ENCODE results near the gene MCUB. TPM values are rescaled to one million over a fixed set of nuclear protein-coding genes. Genes with fewer than 3 reads are reported as not detected.

Gene MCUB
- total RNA-seq, 1 experiment from 2014 or later = 3.7 TPM

DNA sequence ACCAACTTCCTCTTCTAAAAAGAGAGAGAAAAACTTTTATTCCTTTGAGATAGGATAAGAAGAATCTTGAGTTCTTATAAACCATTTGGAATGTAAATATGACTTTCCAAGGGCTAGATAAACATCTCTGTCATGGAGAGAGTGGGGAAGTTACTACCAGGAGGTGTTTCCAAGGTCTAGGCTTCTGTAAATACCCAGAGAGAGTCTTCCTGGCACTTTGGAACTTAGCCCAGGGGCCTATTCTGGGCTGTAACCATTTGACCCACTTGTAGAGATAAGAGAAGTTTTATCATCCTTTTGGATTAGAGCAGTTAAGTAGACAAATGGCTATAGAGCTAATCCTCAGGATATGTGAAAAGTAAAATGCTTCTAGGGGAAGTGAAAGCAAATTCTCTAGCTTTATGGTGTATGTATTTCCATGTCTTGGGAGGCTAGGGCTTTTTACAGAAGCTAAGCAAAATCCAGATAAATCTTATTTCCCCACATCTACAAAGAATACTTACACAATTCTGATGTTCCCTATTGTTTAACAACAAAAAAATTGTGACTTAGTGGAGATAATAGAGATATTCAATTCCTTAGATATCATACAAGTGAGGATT lies 51.1 kb downstream of the MCUB start:
- in situ Hi-C loops (cut with HindIII; ENCODE audit: low pct_unique_long_range_greater_than_20kb, low sequenced_read_pairs) = no loop called here
- DNase-seq (ENCODE audit: low read depth, low spot score) = no peak

DNA sequence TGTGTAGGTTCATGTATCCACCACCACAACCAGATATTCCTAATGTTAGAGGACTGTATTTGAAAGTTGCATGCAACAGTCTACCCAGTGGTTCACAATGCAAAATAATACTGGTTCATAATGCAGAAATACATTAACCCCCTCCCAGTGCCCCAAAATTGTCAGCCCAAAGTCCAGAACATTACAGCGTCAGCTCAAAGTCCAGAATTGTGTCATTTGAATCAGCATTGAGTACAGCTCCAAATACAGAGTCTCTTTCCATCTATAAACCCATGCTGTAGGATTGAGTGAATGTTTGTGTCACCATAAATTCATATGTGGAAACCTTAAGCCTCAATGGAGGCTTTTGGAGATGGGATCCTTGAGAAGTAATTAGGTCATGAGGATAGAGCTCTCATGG lies 54.0 kb downstream of the MCUB start:
- in situ Hi-C loops (cut with HindIII; ENCODE audit: low pct_unique_long_range_greater_than_20kb, low sequenced_read_pairs) = no loop called here
- no peak for DNase-seq (ENCODE audit: low read depth, low spot score)

DNA sequence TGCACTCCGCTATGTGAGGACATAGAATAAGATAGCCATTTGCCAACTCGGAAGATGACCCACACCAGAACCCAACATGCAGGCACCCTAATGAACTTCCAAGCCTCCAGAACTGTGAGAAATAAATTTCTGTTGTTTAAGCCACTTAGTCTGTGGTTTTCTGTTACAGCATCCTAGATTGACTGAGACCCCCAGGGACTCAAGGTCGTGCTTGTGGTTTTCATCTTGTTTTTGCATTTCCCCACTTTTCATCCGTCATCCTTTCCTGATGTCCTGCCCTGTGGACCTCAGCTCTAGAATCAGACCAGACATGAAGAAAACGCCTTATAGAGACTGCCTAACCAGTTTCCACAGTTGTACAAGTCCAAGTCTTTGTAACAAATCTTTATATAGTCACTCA lies 54.4 kb downstream of the MCUB start:
- no peak for DNase-seq (ENCODE audit: low read depth, low spot score)
- in situ Hi-C loops (cut with HindIII; ENCODE audit: low pct_unique_long_range_greater_than_20kb, low sequenced_read_pairs) = no loop called here

DNA sequence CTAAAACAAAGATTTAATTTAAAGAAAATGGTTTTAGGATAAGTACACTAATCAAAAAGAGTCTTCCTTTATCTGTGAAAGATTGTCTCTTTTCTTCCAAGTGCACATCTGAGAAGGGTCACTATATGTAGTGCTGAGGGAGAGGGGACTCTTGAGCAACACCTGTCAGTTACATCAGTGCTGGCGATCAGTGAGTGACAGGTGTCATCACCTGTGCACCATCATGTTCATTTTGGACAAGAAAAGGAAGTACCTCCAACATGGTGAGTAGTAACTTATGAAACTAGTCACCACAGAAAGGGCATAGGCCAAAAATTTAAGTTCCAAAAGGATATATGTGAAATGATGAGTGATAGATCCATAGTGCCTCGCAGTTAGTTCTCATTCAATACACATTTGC lies 55.7 kb downstream of the MCUB start:
- DNase-seq (ENCODE audit: low read depth, low spot score) = no peak
- in situ Hi-C loops (cut with HindIII; ENCODE audit: low pct_unique_long_range_greater_than_20kb, low sequenced_read_pairs) = no loop called here

DNA sequence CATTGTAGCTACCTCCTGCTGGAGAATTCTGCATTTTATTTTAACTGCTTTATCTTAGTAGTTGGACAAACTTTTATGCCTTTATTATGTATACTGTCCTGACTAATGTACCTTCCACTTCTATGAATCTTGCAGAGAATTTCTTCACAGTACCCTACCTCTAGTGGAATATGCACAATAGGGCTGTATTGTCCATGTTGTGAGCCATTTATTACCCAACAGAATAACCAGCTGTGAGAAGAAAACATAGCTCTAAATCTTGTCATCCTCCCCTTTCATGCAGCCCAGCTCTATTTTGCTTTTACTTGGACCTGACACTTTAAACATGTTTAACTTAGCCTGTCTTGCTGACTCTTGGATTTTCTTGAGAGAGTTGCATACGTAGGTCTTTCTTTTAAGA lies 56.2 kb downstream of the MCUB start:
- no peak for DNase-seq (ENCODE audit: low read depth, low spot score)
- in situ Hi-C loops (cut with HindIII; ENCODE audit: low pct_unique_long_range_greater_than_20kb, low sequenced_read_pairs) = no loop called here

DNA sequence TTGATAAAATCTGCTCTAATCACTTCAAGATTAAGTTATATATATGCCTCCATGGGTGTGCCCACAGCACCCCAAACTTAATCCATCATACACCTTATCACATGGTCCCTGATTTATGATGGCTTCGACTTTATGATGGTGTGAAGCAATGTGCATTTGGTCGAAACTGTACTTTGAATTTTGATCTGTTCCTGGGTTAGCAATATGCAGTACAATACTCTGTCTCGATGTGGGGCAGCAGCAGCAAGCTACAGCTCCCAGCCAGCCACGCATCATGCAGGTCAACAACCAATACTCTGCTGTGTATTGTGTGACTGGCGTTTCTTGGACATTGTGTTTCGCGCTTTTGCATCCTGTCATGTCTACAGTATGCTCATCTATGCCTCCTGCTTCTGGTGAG lies 62.6 kb downstream of the MCUB start:
- no peak for DNase-seq (ENCODE audit: low read depth, low spot score)
- in situ Hi-C loops (cut with HindIII; ENCODE audit: low pct_unique_long_range_greater_than_20kb, low sequenced_read_pairs) = no loop called here

DNA sequence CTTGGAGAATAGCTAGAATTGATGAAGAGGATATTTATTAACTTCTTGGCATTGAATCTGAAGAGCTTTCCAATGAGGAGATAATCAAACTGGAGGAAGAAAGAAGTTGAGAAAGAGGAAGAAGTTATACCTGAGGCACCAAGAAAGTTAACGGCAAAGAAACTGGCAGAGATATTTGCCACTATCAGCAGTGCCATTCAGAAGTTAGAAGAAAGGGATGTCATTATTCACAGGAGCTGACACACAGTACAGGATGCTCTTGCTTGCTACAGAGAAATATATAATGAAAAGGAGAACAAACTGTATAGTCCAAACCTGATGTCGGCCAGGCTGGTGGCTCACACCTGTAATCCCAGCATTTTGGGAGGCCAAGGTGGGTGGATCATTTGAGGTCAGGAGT lies 64.5 kb downstream of the MCUB start:
- in situ Hi-C loops (cut with HindIII; ENCODE audit: low pct_unique_long_range_greater_than_20kb, low sequenced_read_pairs) = no loop called here
- DNase-seq (ENCODE audit: low read depth, low spot score) = no peak

DNA sequence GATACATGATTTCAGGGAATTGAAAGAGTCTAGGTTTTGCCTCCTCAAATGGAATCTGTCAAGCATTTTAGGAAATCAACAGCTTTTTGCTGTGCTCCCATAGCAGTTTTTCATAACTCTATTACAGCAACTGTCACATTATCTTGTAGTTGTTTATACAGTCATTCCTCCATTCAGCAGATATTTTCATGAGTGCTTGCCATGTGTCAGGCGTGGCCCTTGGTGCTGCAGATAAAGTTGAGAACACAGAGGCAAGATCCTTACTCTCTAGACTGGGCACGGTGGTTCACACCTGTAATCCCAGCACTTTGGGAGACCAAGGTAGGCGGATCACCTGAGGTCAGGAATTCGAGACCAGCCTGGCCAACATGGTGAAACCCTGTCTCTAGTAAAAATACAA lies 67.3 kb downstream of the MCUB start:
- in situ Hi-C loops (cut with HindIII; ENCODE audit: low pct_unique_long_range_greater_than_20kb, low sequenced_read_pairs) = no loop called here
- no peak for DNase-seq (ENCODE audit: low read depth, low spot score)

DNA sequence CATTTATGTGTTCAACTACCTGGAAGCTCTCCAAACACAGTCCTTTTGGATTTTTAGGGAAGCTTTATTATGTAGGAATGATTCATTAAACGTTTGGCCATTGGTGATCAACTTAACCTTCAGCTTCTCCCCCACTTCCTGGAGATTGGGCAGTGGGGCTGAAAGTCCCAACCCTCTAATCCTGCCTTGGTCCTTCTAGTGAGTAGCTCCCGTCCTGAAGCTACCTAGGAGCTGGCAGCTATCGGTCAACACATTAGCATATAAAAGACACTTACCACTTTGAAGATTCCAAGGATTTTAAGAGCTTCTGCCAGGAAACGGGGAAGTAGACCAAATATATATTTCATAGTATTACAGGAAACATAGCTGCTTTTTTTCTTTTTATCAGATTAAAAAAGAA lies 69.7 kb downstream of the MCUB start:
- DNase-seq (ENCODE audit: low read depth, low spot score) = no peak
- in situ Hi-C loops (cut with HindIII; ENCODE audit: low pct_unique_long_range_greater_than_20kb, low sequenced_read_pairs) = no loop called here

DNA sequence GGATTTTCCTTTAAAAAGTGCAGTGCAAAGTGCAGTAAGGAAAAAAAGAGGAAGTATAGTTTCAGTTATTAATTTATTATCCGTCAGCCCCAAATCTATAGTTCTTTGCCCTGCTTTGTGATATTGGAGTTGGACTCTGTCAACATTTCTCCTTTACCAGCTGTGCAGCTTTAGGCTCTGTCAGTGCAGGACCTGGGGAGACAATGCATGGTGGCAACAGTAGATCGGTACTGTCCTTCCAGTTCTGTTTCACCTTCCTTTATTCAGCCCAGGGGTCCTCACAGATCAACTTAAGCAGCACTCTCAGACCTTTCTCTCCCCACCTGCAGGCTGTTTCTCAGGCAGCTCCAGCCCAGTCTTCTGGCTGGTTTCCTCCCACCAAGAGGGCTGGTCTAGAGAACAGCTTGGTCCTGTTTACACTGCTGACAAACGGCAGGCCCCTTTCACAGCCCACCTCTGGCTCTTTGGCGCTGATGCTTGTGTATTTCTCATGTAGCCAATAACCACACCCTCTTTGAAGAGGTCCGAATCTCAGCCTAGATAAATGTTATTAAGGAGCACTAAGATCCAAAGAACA lies 71.6 kb downstream of the MCUB start:
- no peak for DNase-seq (ENCODE audit: low read depth, low spot score)
- in situ Hi-C loops (cut with HindIII; ENCODE audit: low pct_unique_long_range_greater_than_20kb, low sequenced_read_pairs) = no loop called here

DNA sequence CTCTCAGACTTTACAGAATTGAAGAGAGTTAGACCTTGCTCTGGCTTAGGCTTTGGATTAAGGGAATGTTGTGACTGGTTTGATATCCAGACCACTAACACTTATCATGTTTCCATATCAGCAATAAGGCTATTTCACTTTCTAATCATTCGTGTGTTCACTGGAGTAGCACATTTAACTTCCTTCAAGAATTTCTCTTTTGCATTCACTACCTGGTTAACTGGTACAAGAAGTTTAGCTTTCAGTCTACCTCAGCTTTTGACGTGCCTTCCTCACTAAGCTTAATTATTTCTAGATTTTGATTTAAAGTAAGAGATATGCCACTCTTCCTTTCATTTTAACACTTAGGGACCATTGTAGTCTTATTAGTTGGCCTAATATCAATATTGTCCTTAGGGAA lies 80.6 kb downstream of the MCUB start:
- in situ Hi-C loops (cut with HindIII; ENCODE audit: low pct_unique_long_range_greater_than_20kb, low sequenced_read_pairs) = no loop called here
- no peak for DNase-seq (ENCODE audit: low read depth, low spot score)

DNA sequence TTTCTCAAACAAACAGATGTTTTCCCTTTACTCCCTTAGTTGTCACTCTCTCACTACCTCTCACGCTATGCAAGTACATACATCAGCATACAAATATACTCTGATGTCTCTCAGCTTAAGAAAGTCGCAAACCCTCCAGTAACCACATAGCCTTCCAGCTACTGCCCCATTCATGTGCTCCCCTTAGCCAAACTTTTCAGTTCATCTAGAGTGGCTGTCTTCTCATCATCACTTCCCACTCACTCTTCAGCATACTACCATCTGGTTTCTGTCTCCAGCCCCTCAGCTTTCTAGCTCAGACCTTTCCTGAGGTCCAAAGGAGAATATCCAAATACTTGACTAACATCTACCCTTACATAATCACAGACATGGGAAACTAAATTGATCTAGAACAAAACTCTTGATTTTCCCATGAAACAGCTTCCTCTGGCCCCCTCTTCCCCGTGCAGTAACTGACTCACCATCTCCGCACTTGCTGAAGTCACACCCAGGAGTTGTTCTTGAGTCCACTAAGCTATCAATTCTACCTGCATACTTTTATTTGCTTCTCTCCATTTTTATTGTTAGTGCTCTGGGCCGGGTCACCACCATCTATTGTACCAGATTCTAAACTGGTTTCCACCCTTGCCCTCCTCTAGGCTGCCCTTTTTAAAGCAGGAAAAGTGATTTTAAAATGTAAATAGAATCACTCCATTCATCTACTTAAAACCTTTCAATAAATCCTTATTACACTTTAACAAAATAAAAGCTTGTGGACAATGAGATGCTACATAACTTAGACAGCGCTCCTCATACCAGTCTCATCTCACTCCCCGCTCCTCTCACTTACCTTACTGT lies 86.0 kb downstream of the MCUB start:
- DNase-seq (ENCODE audit: low read depth, low spot score) = no peak
- in situ Hi-C loops (cut with HindIII; ENCODE audit: low pct_unique_long_range_greater_than_20kb, low sequenced_read_pairs) = no loop called here

DNA sequence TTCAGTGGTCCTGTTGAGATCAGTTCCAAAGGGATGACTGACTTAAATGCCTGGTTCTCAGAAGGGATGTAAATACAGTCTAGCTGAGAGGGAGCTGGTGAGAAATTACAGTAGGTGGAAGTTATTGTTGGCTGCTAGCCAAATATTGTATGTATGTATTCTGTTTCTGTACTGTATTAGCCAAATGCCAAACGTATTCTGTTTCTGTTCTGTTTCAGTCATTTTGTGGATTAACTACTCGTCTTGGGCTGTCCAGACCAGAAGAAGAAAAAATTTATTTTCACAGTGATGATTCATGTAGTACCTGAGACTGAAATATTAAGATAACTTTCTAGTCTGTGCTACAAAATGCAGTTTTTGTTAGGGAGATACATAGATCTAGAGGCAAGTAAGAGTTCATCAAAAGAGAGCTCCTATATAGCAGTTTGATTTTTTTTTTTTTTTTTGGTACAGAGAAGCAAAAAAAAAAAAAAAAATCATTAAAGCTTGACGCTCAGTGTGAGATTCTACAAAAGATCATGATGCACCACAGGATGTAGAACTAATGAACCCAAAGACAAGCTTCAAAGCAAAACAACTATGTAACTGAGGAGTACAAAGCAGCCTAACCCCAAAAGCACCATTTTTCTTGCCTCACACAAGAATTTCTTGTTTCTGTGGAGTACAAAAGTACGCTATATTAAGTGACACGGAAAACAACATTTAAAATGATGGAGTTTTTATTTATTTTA lies 88.4 kb downstream of the MCUB start:
- in situ Hi-C loops (cut with HindIII; ENCODE audit: low pct_unique_long_range_greater_than_20kb, low sequenced_read_pairs) = no loop called here
- no peak for DNase-seq (ENCODE audit: low read depth, low spot score)

DNA sequence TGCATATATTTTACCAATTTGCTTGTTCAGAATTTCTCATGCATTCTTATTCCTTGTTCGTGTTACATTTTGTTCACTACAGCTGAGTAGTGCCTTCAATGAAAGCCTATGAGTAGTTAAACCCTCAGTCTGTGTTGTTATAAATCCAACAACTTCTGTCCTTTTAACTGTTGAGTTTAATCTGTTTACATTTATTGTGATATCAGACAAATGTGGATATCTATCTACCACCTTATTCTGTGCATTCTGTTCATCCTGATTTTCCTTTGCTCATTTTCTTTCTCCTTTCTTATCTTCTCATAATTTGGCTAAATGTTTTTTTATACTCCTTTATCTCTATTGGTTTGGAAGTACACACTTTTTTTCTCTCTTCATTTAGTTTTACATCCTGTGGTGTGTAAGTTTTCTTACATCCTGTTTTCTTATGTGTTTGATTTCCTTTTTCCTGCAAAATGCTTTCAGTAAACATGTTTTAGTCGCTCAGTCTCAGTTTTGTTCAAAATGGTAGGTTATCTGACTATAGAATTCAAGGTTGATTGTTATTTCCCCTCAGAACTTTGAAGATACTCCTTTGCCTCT lies 89.0 kb downstream of the MCUB start:
- in situ Hi-C loops (cut with HindIII; ENCODE audit: low pct_unique_long_range_greater_than_20kb, low sequenced_read_pairs) = no loop called here
- DNase-seq (ENCODE audit: low read depth, low spot score) = no peak

DNA sequence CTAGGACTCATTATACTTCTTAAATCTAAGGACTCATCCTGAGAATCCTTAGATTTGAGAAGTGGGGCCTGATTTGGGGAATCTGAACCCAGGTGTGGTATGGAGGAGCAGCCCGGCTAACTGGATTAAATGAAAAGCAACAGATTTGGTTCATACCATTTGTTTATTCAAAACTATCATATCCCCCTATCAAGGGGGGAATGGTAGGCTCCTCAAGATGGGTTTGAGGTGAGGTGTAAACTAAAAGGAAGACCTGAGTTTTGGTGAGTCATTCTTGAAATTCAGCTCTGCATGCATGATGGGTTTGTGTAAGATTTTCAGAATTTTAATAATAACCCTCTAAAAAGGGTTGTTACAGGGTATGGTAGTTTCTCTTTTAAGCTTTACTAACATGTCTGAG lies 89.8 kb downstream of the MCUB start:
- DNase-seq (ENCODE audit: low read depth, low spot score) = no peak
- in situ Hi-C loops (cut with HindIII; ENCODE audit: low pct_unique_long_range_greater_than_20kb, low sequenced_read_pairs) = no loop called here

DNA sequence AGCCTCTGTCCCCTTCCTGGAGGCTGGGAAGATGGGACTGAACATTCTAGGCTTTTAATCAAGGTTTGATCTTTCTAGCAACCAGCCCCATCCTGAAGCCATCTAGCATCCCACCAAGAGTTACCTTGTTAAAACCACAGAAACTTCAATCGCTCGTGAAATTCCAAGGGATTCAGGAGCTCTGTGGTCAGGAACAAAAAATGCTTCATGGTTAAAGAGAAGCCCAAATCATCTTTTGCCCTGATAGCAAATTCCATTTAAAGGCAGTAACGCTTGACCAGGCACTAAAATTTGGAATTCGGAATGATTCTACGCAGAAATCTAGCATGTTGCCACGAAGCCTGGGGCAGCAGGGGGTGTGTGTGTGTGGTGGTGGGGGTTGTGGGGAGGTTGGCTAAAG lies 95.3 kb downstream of the MCUB start:
- no peak for DNase-seq (ENCODE audit: low read depth, low spot score)
- in situ Hi-C loops (cut with HindIII; ENCODE audit: low pct_unique_long_range_greater_than_20kb, low sequenced_read_pairs) = no loop called here

DNA sequence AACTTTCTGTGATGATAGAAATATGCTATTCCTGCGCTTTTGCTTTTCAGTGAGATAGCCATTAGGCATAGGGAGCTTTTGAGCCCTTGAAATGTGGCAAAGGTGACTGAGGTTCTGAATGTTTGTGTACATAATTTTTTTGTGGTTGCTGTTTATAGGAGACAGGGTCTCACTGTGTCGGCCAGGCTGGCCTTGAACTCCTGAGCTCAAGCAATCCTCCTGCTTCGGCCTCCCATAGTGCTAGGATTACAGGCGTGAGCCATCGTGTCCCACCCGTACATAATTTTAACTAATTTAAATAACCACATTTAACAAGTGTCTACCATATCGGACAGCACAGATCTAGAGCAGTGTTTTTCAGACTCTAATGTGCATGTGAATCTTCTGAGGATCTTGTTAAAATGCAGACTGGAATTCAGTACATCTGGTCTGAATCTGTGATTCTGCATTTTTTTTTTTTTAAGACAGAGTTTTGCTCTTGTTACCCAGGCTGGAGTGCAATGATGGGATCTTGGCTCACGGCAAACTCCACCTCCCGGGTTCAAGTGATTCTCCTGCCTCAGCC lies 97.9 kb downstream of the MCUB start:
- in situ Hi-C loops (cut with HindIII; ENCODE audit: low pct_unique_long_range_greater_than_20kb, low sequenced_read_pairs) = no loop called here
- no peak for DNase-seq (ENCODE audit: low read depth, low spot score)

DNA sequence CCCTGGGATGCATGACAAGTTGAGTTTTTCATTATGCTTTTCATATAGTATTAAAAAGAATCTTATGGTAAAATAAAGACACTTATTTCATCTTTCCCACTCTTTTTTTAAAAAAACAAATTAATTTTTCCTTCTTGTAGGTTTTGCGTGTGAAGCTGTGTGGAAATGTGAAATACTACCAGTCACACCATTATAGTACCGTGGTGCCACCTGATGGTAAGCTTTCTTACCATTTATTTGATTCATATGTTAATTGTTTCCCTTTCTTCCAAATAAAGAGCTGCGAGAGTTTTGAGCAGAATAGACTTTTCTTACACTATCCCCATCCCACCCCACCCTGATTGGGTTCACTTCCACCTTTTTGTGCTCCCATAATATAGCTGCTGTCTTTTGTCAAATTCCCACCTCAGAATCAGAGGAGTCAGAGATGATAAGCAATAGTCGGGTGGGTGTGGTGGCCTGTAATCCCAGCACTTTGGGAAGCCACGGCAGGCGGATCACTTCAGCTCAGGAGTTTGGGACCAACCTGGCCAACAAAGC lies 98.9 kb downstream of the MCUB start:
- peak; percentile 2 for DNase-seq (ENCODE audit: low read depth, low spot score)
- in situ Hi-C loops (cut with HindIII; ENCODE audit: low pct_unique_long_range_greater_than_20kb, low sequenced_read_pairs) = no loop called here

Data from SK-MEL-5 (cell line).